B cell (primary cell): ENCODE data around the gene TENM3. TPM values are rescaled to one million over a fixed set of nuclear protein-coding genes. Genes with fewer than 3 reads are reported as not detected.

Experiments used
- ATAC-seq: fragments of 200-7000 bp; cut with Tn5 transposase; one replicate; pipeline ENCODE4 v1.10.0; 2021; ENCODE audit warnings: low read depth, mild to moderate bottlenecking, moderate number of reproducible peaks, moderate library complexity
- CTCF ChIA-PET: fragments of 350-600 bp; sonication (Branson Sonifier 250); formaldehyde crosslinking; loops from one replicate; lab custom pipeline; 2021; ENCODE audit warnings: antibody characterized with exemption, inconsistent platforms; lab: Charles Lee
- POLR2A ChIA-PET: fragments of 350-600 bp; sonication (Branson Sonifier 250); formaldehyde crosslinking; loops from one replicate; lab custom pipeline; 2021; ENCODE audit warnings: antibody characterized with exemption; lab: Charles Lee
- DNase-seq: peaks from one replicate; pipeline ENCODE4 v3.0.0; 2013
- H2AFZ ChIP-seq: 2 replicates; pipeline ENCODE4 v1.6.1; 2012; ENCODE audit warnings: mild to moderate bottlenecking, low read depth, low read length; ENCODE audit not compliant: insufficient read depth, poor library complexity, severe bottlenecking
- H3K27ac ChIP-seq, 2 donors: 1 replicate in 1 of 2; 2 replicates in 1 of 2; pipeline ENCODE4 v1.5.1; 2012 to 2013; ENCODE audit warnings: low read length in 2 of 2, mild to moderate bottlenecking in 2 of 2, moderate library complexity in 1 of 2
- H3K27me3 ChIP-seq, 4 experiments: fragments of 200-600 bp in 1 of 4; sonication (generic) in 1 of 4; replicated peaks in 1 of 4; 1 replicate in 2 of 4; 2 replicates in 2 of 4; pipeline versions ENCODE4 v1.6.1 to v1.7.0; 2013 to 2016; ENCODE audit warnings: low read length in 3 of 4, mild to moderate bottlenecking in 2 of 4, mixed read lengths in 1 of 4, moderate library complexity in 1 of 4; ENCODE audit not compliant: insufficient read depth in 4 of 4, control insufficient read depth in 3 of 4; ENCODE audit errors: control extremely low read depth in 1 of 4
- H3K36me3 ChIP-seq, 2 experiments: replicated peaks in 1 of 2; 1 replicate in 1 of 2; 2 replicates in 1 of 2; pipeline versions ENCODE4 v1.6.1 to v1.7.1; 2013; ENCODE audit warnings: low read length in 1 of 2; ENCODE audit not compliant: insufficient read depth in 2 of 2, control insufficient read depth in 1 of 2; ENCODE audit errors: control extremely low read depth in 1 of 2, extremely low read depth in 1 of 2
- H3K4me1 ChIP-seq, 2 donors: fragments of 200-600 bp in 1 of 2; sonication (generic) in 1 of 2; 1 replicate in 1 of 2; 2 replicates in 1 of 2; pipeline versions ENCODE4 v1.5.1 to v1.6.1; 2013 to 2017; ENCODE audit warnings: low read length in 2 of 2; ENCODE audit not compliant: control insufficient read depth in 2 of 2, insufficient read depth in 2 of 2
- H3K4me2 ChIP-seq: replicated peaks from 2 replicates; pipeline ENCODE3; 2012; ENCODE audit warnings: mild to moderate bottlenecking, low read depth, low read length; ENCODE audit not compliant: poor library complexity, severe bottlenecking
- H3K4me3 ChIP-seq, 5 experiments: fragments of 200-600 bp in 1 of 5; sonication (generic) in 1 of 5; 1 replicate in 3 of 5; 2 replicates in 2 of 5; pipeline versions ENCODE4 v1.5.1 to v1.7.0; 2011 to 2016; ENCODE audit warnings: low read length in 4 of 5, mild to moderate bottlenecking in 4 of 5, low read depth in 2 of 5, control low read depth in 1 of 5, moderate library complexity in 1 of 5; ENCODE audit not compliant: insufficient read depth in 1 of 5; ENCODE audit errors: control extremely low read depth in 1 of 5, extremely low read depth in 1 of 5
- H3K79me2 ChIP-seq: fragments of 200-600 bp; sonication (generic); one replicate; pipeline ENCODE4 v1.6.0; 2016; ENCODE audit warnings: low read length; ENCODE audit not compliant: control insufficient read depth, insufficient read depth
- H3K9ac ChIP-seq: fragments of 200-600 bp; sonication (generic); 2 replicates; pipeline ENCODE4 v1.6.1; 2017; ENCODE audit warnings: mild to moderate bottlenecking, low read length, moderate library complexity
- H3K9me3 ChIP-seq, 3 donors: one replicate each; pipeline versions ENCODE4 v1.6.1 to v1.7.1; 2013; ENCODE audit warnings: low read length in 2 of 3; ENCODE audit not compliant: control insufficient read depth in 2 of 3, insufficient read depth in 1 of 3; ENCODE audit errors: control extremely low read depth in 1 of 3
- H4K20me1 ChIP-seq: 2 replicates; pipeline ENCODE4 v1.6.0; 2012; ENCODE audit warnings: mild to moderate bottlenecking, low read length; ENCODE audit not compliant: insufficient read depth, control insufficient read depth, poor library complexity, severe bottlenecking
- H3K27ac Mint-ChIP-seq: one replicate; pipeline ENCODE4 v1.8.0; 2021; ENCODE audit warnings: mixed read lengths
- H3K27me3 Mint-ChIP-seq: one replicate; pipeline ENCODE4 v1.8.0; 2021; ENCODE audit warnings: mixed read lengths
- H3K4me1 Mint-ChIP-seq: one replicate; pipeline ENCODE4 v1.8.0; 2021; ENCODE audit warnings: mixed read lengths
- H3K4me3 Mint-ChIP-seq: one replicate; pipeline ENCODE4 v1.8.0; 2021; ENCODE audit warnings: mixed read lengths
- H3K9me3 Mint-ChIP-seq: one replicate; pipeline ENCODE4 v1.8.0; 2022; ENCODE audit warnings: mixed read lengths; ENCODE audit not compliant: insufficient read depth
- EZH2 ChIP-seq: IDR thresholded peaks from 2 replicates; pipeline ENCODE4 v1.6.1; 2012; ENCODE audit warnings: borderline replicate concordance, low read depth, mild to moderate bottlenecking, moderate library complexity, low read length; ENCODE audit not compliant: insufficient read depth, poor library complexity, severe bottlenecking
- WGBS: methylation state at CpG from one replicate; pipeline ENCODE4 v1.1.5; 2013; ENCODE audit warnings: missing lambda C conversion rate; ENCODE audit not compliant: insufficient coverage; 5-methylcytosine and 5-hydroxymethylcytosine counted together
- intact Hi-C: fragments of 100-400 bp; cut with micrococcal nuclease; formaldehyde crosslinking; loops from one replicate; pipeline ENCODE4 v1.10.0; 2022
- polyA plus RNA-seq: library from polyadenylated mRNA; depleted of rRNA; stranded (reverse); fragments of >200 nt; gene quantifications from 2 replicates; pipeline ENCODE4 v1.2.3, GENCODE V29; 2012
- total RNA-seq, 2 donors: library from RNA; stranded (reverse); fragments of 120-200 nt in 1 of 2; gene quantifications; 1 replicate in 1 of 2; 2 replicates in 1 of 2; pipeline versions ENCODE4 v1.2.3 to v1.2.4, GENCODE V29; 2013 to 2022
- TF ChIP-seq, protein P1 (sequence below): fragments of 200-600 bp; IDR thresholded peaks from one replicate; pipeline ENCODE4 v1.8.0; 2022; ENCODE audit warnings: antibody characterized with exemption, mild to moderate bottlenecking

The TENM3 gene
- total and polyA plus RNA-seq, 2 donors (not counting 1 experiment from before 2014, with no cell fraction given): not detected

DNA sequence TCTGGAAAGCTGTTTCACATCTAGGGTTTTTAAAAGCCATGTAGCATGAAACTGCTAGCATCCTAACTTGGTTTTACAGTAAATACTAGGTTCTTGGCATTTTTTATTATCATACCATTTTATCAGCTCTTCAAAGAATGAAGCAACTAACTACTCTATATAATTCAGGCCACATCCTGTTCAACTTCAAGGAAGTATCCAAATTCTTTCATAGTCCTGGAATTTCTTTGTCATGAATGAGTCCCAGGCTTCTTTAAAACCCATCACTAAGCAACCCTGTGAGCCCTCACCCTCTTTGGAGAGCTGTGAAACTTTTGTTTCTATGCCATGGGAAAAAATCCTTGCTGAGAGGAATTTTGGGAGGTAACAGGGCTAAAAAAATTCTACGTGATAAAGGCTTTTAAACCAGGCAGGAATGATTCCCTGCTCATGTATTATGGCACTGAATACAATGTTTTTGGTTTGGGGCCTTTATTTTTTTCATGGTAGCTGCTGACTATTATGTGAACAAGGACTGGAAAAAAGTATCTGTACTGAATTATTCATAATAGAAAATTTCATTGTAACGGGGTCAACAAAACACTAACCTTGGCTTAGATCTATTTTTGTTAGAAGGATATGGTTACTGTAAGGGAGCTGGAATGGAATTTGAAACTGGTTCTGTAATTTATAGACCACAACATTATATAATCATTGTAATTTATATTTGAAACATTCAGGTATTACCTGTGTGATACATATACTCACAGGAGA is 509.1 kb downstream of the TENM3 start:
- Histone ChIP-seq H3K4me2 (no peak overlapping the region), H4K20me1 (no peaks in the 10 kb centered on the region), H3K9ac (no peak overlapping the region), H3K27ac (no peak overlapping the region), H3K36me3 (no peaks in the 10 kb centered on the region), H2AFZ (no peak overlapping the region), H3K4me3 (no peak overlapping the region), H3K79me2 (no peaks in the 10 kb centered on the region), H3K9me3 (no peaks in the 10 kb centered on the region), H3K4me1 (no peaks in the 10 kb centered on the region), H3K27me3 (no peaks in the 10 kb centered on the region)
- Mint-ChIP-seq H3K9me3 (no peaks in the 10 kb centered on the region), H3K27me3 (no peaks in the 10 kb centered on the region), H3K27ac (no peak overlapping the region), H3K4me1 (no peaks in the 10 kb centered on the region), H3K4me3 (no peak overlapping the region)
- POLR2A ChIA-PET: no interaction called here
- WGBS: 60% methylated on average over 1 of the region's 2 CpGs
- TF ChIP-seq, protein P1, sequence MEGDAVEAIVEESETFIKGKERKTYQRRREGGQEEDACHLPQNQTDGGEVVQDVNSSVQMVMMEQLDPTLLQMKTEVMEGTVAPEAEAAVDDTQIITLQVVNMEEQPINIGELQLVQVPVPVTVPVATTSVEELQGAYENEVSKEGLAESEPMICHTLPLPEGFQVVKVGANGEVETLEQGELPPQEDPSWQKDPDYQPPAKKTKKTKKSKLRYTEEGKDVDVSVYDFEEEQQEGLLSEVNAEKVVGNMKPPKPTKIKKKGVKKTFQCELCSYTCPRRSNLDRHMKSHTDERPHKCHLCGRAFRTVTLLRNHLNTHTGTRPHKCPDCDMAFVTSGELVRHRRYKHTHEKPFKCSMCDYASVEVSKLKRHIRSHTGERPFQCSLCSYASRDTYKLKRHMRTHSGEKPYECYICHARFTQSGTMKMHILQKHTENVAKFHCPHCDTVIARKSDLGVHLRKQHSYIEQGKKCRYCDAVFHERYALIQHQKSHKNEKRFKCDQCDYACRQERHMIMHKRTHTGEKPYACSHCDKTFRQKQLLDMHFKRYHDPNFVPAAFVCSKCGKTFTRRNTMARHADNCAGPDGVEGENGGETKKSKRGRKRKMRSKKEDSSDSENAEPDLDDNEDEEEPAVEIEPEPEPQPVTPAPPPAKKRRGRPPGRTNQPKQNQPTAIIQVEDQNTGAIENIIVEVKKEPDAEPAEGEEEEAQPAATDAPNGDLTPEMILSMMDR: no peak
- no peak for TF ChIP-seq EZH2
- DNase-seq (no peak), ATAC-seq (no peak)
- CTCF ChIA-PET: no interaction called here
- intact Hi-C loops: no loop called here

DNA sequence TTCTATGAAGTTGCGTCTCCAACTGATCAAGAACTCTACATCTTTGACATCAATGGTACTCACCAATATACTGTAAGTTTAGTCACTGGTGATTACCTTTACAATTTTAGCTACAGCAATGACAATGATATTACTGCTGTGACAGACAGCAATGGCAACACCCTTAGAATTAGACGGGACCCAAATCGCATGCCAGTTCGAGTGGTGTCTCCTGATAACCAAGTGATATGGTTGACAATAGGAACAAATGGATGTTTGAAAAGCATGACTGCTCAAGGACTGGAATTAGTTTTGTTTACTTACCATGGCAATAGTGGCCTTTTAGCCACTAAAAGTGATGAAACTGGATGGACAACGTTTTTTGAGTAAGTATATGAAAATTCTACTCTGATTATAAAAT is 511.7 kb downstream of the TENM3 start:
- WGBS: 100% methylated on average over 3 of the region's 5 CpGs
- Histone ChIP-seq H3K27ac (no peak overlapping the region), H3K36me3 (no peaks in the 10 kb centered on the region), H3K9ac (no peak overlapping the region), H3K4me1 (no peaks in the 10 kb centered on the region), H4K20me1 (no peaks in the 10 kb centered on the region), H3K9me3 (no peaks in the 10 kb centered on the region), H3K4me3 (no peak overlapping the region), H3K79me2 (no peaks in the 10 kb centered on the region), H3K4me2 (no peak overlapping the region), H3K27me3 (no peaks in the 10 kb centered on the region), H2AFZ (no peak overlapping the region)
- no peak for ATAC-seq
- ChIA-PET CTCF (no interaction called here), POLR2A (no interaction called here)
- Mint-ChIP-seq H3K9me3 (no peaks in the 10 kb centered on the region), H3K4me3 (no peak overlapping the region), H3K4me1 (no peaks in the 10 kb centered on the region), H3K27me3 (no peaks in the 10 kb centered on the region), H3K27ac (no peak overlapping the region)
- no peak for DNase-seq
- TF ChIP-seq, protein P1: no peak
- TF ChIP-seq EZH2: no peak
- intact Hi-C loops: no loop called here
